GM11168 (cell line): ENCODE results near the gene ATG4C.

ENCODE experiments used
- in situ Hi-C: fragments of 300-500 bp; cut with MboI; formaldehyde crosslinking; loops from one replicate; pipeline ENCODE4 v1.12.0; 2022; ENCODE audit warnings: low sequenced_read_pairs; ENCODE audit not compliant: unreplicated experiment

The ATG4C gene

DNA sequence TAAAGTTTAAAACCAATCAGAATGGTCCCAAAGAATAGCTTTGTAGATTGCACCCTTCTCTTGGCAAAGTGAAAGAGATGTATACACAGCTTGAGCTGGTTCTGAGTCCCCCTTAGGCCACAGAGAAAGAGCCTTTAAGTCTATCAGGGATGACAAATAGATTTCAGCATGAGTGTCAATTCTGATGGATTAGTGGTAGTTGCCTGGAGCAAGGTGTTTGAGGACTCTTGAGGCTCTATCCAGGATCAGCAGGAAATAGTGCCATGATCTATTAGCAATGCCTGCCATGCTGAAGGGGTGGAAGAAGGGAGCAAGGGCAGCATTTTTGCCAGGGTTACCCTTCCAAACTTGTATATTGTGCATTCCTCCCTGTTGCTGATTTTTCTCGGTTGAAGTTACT is 116.6 kb downstream of the ATG4C start:
- in situ Hi-C loops, result no loop called here

DNA sequence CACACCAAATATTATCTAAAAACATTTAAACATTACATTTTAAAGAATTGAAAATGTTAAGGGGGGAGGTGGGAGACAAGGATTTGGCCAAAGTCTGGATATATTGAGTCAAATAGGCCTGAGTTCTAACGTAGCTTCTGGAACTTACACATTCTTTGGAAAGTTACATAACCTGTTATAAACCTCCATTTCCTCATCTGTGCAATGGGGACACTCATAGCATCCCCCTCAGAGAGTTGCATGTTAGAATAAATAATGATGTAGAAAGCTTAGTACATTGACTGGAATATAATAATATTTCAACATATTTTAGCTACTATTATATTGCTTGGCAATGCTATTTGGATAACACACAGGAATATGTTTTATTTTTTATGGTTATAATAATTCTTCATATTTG is 117.7 kb downstream of the ATG4C start:
- in situ Hi-C loops, result no loop called here

DNA sequence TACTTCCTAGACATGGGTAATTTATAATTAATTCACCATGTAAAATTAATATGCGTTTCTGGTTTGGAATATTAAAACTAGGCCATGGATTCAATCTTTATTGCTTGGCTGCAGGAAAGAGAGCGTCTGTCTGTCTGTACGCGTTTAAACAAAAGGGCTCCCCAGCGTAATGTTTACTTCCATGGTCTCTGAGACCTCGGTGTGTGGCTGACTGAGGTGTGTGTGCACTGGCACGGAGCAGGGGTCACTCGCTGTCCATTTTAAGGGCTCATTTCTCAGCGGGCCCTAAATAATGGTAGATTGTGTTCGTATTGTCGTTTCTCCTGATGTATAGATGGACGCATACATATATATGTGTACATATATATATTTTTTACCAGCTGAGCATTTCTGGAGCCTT is 119.6 kb downstream of the ATG4C start:
- in situ Hi-C loops, result no loop called here

DNA sequence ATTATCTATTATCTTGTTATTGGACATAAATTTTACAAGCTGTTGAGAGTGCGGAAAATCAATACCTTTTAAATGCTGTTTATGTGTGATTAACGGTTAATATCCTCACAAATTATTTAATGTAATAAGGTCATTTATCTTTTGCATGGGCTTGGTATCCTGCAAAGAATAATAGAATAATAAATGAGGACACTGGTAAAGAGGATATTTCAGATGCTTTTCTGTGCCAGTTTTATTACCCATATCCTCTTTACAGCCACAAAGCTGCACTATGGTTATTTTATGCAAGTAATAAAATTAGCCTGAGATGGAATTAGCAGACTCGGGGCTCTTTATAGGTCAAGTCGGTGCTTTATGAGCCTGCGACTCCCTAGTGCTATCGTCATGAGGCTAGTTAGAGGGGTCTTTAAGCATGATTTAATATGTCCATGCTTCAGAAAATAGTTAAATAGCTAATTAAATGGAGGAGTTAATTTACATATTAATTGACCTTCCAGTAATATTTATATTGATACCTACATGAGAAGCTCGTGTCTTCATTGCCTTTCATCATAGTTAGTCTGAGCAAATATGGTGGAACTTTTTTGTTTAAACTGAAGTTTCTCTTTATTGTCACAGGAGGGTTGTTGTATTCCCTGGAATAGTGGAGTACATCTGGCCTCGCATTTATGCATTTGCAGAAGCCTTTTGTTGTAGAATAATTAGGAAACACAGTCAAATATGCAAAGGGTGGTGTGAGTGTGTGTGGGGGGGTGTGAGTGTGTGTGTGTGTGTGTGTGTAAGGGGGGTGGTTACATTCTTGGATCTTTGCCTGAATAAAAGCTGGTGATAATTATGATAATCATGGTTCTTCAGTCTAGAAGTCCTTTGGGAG is 120.3 kb downstream of the ATG4C start:
- in situ Hi-C loops, result no loop called here

DNA sequence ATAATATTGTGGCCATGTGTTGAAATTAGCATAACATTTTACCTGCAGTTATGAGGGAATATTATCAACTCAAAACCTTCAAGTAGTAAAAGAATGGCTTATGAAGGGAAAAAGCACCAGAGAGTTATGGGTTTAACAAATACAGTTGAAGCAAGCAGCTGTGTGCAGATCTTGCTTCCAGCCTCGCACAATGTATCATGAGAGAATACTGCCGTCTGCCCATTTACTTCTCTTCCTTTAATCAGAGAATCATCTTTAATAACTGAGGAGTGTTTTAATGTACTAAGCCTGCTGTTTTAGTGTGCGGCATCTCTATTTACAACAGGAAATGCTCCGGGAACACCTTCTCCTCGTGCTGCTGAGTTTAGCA is 120.9 kb downstream of the ATG4C start:
- in situ Hi-C loops, result no loop called here

DNA sequence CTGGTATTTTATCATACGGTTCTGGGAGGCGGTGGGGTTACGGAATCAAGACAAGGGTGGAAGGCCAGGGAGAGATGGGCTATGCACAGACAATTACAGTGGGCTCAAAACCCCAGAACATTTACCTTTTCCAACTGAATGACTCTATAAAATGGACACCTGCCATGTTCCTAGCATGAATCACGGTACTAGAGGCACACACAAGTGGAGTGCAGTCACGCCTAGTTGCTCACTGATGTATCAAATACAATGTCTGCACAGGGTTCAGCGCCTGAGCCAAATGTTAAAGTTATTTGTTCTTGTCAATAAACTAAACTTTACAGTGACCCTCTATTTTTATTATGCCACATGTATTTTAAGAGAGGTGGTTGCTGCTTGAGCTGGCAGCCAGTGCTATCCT is 121.4 kb downstream of the ATG4C start:
- in situ Hi-C loops, result no loop called here

DNA sequence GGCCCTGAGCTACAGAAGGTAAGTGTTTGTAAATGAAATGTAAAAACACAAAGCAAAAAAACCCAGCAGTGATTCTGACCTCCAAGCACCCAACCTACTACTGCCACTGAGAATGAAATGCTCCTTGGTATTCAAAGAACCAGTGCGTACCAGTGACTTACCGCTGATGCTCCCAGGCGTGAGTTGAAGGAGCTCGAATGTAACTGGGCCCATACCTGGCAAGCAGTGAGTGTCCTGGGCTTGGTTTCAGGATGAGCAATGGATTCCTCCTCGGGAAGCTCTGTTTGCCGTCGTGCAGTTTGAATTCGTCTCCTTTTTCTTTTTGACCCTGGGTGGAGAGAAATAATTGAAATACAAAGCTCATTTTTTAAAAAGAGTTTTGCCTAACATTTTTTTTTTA is 121.9 kb downstream of the ATG4C start:
- in situ Hi-C loops, result no loop called here

DNA sequence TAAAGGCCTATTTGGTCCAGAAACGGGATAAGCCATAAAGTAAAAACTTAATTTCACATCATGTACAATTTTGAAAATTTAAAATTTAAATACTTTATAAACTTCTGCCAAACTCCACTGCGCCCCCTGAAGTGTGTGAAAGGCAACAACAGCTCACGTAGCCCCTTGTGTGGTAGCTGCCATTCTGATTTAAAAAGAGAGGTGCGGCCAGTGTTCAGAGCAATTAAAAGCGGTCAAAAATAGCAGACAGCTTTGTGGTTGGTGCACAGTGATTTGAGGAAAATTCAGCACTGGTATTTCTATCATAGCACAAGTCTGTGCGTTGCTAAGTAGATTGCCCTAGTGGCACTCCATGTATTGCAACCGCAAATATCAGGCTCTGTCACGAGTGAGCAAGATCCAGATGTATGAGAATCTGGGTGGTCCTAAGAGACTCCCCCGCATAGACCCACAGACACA is 122.5 kb downstream of the ATG4C start:
- in situ Hi-C loops, result no loop called here

DNA sequence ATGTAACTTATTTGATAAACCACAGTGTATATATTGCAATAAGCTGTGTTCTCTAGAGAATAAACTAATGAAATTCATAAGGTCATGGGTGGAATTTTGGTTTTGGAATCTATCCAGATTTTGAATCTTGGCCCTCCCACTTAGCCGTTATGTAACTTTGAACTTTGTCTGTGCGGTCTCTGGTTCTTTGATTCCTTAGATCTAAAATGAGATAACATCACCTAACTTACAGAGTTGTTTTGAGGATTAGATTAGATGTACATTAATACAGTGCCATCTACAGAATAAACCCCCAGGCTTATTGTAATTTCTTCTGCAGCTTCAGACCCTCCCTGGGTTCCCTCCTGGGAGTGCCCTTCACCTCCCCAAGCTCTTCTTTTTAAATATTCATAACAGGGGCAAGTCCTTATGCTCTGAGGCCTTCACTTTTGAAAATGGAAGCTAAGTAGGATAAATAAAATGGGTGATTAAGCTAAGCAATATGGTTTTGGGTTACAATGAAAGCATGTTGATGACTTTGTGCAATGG is 124.3 kb downstream of the ATG4C start:
- in situ Hi-C loops, result no loop called here

DNA sequence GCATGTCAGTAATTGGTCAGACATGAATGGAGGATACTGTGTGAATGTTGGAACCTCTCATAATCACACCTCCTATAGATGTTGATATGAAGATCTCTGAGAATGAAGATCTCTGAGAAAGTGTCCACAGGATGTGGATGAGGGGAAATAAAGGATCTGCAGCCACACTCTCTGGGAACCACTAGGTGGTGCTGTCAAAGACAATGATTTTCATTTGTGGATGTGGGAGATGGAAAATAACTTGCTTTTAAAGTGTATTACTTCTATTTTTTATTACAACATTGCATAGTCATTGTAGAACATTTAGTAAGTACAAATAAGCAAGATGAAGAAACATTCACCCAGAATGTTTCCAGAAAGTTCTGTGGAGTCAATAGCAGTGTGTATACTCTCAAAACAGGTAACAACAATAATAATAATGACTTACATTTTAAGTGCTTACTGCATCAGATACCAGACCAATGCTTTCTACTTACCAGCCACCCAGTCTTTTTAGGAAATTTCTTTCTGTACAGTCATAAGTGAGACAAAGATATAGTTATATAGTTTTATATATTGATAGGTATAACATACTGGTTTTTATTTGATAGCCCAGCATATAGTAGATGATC is 128.2 kb downstream of the ATG4C start:
- in situ Hi-C loops, result no loop called here
